ENCODE data around the gene KDM6A. TPM values are rescaled to one million over a fixed set of nuclear protein-coding genes. Genes with fewer than 3 reads are reported as not detected.

KDM6A gene
- total and polyA plus RNA-seq, 2 donors (not counting 3 experiments of a cell fraction or from before 2014, with no cell fraction given) = 9.0 to 20.6 TPM

GRCh38 chrX:44952329-44953027, 79.5 kb downstream of the KDM6A start:
- Histone ChIP-seq H3K27me3 (ENCODE audit: control insufficient read depth in 2 of 2, insufficient read depth in 2 of 2, low read length in 2 of 2) (no peaks in the 10 kb centered on the region), H3K27ac (ENCODE audit: insufficient read depth, low read depth, low read length) (no peak overlapping the region), H3K4me1 (ENCODE audit: control insufficient read depth, extremely low read depth, insufficient read depth, low read length) (peaks cover 14% of the 10 kb centered on the region), H3K9me1 (replicated peaks; ENCODE audit: control insufficient read depth, extremely low read depth, insufficient read depth, low read length) (no peaks in the 10 kb centered on the region), H3K4me2 (ENCODE audit: insufficient read depth, low read length) (no peak overlapping the region), H4K20me1 (replicated peaks; ENCODE audit: control insufficient read depth, extremely low read depth, insufficient read depth, low read length) (no peaks in the 10 kb centered on the region), H3K9ac (replicated peaks; ENCODE audit: extremely low read depth, insufficient read depth, low read length) (no peak overlapping the region), H3K4me3 (replicated peaks in 1 of 3; ENCODE audit: insufficient read depth in 1 of 3, low read depth in 1 of 3, low read length in 3 of 3) (no peak overlapping the region), H2AFZ (ENCODE audit: low read depth, low read length) (no peak overlapping the region), H3K36me3 (ENCODE audit: control insufficient read depth in 2 of 2, extremely low read depth in 1 of 2, insufficient read depth in 2 of 2, low read length in 2 of 2) (no peaks in the 10 kb centered on the region), H3K9me3 (replicated peaks; ENCODE audit: control insufficient read depth, insufficient read depth, low read length) (no peaks in the 10 kb centered on the region), H3K79me2 (ENCODE audit: control insufficient read depth, insufficient read depth, low read length) (peaks cover 54% of the 10 kb centered on the region)
- TF ChIP-seq MAX (IDR thresholded peaks at IDR 0.05; ENCODE audit: insufficient read depth, insufficient read length) = no peak
- TF ChIP-seq POLR2AphosphoS5 (IDR thresholded peaks at IDR 0.05; ENCODE audit: insufficient read depth, low read depth, low read length) = no peak
- no peak for TF ChIP-seq MYC (IDR thresholded peaks at IDR 0.05; ENCODE audit: low read depth, low read length)
- no peak for TF ChIP-seq JUN (IDR thresholded peaks at IDR 0.05; ENCODE audit: borderline replicate concordance, insufficient read depth, insufficient read length, low read depth)
- TF ChIP-seq POLR2A (IDR thresholded peaks at IDR 0.05; ENCODE audit: low read depth, low read length) = no peak
- no peak for TF ChIP-seq EZH2 (IDR thresholded peaks at IDR 0.05; ENCODE audit: borderline replicate concordance, low read depth, low read length, severe bottlenecking)
- no peak for TF ChIP-seq GATA2 (IDR thresholded peaks at IDR 0.05; ENCODE audit: insufficient read depth, insufficient read length, low read depth, low read length)
- no peak for TF ChIP-seq CTCF (IDR thresholded peaks at IDR 0.05; ENCODE audit: extremely low read depth in 1 of 2, insufficient read depth in 1 of 2, low read depth in 1 of 2, low read length in 2 of 2)
- no peak for TF ChIP-seq FOS (IDR thresholded peaks at IDR 0.05; ENCODE audit: borderline replicate concordance, insufficient read depth, low read length)
- no TSS peak for BruUV-seq (replicated peaks)
- intact Hi-C loops (cut with micrococcal nuclease) (no loop called here), dilution Hi-C loops (cut with MboI; ENCODE audit: extremely low pct_ligation_motif_present, low sequenced_read_pairs) (no loop called here)
- no peak for DNase-seq (ENCODE audit: low read depth, low spot score)
- no peak for FAIRE-seq
- POLR2A ChIA-PET = interaction anchor here (0.6 kb wide), 1 partner anchor 57 kb away, joined by 3 read pairs; no protein-coding TSS in a partner anchor
- CTCF ChIA-PET = no interaction called here
